H1 (cell line): ENCODE measurements around the gene GCGR. TPM values are rescaled to one million over a fixed set of nuclear protein-coding genes. Genes with fewer than 3 reads are reported as not detected.

ENCODE experiments used
- EZH2 ChIP-seq: fragments of 200-600 bp; sonication (generic); IDR thresholded peaks from 2 replicates; pipeline ENCODE4 v1.7.1; 2012; ENCODE audit warnings: low read depth, mild to moderate bottlenecking, moderate library complexity, low read length, inconsistent platforms; ENCODE audit not compliant: severe bottlenecking
- FOSL1 ChIP-seq: IDR thresholded peaks from 2 replicates; pipeline ENCODE4 v1.6.1; 2011; ENCODE audit warnings: mild to moderate bottlenecking, low read depth, low read length, moderate library complexity; ENCODE audit not compliant: insufficient read depth
- NRF1 ChIP-seq: IDR thresholded peaks from 2 replicates; pipeline ENCODE4 v1.6.1; 2011; ENCODE audit warnings: mild to moderate bottlenecking, low read depth, low read length, improper control_type of control experiment
- POLR2A ChIP-seq, 2 experiments: IDR thresholded peaks; 1 replicate in 1 of 2; 2 replicates in 1 of 2; pipeline ENCODE4 v1.6.1; 2011; ENCODE audit warnings: low read depth in 2 of 2, low read length in 2 of 2, mild to moderate bottlenecking in 2 of 2; ENCODE audit errors: control extremely low read depth in 1 of 2
- SIRT6 ChIP-seq: IDR thresholded peaks from one replicate; pipeline ENCODE4 v1.7.1; 2012; ENCODE audit warnings: low read length, inconsistent platforms
- TBP ChIP-seq: IDR thresholded peaks from 2 replicates; pipeline ENCODE4 v1.6.1; 2011; ENCODE audit warnings: low read depth, low read length, improper control_type of control experiment
- ZNF274 ChIP-seq: IDR thresholded peaks from 2 replicates; pipeline ENCODE4 v1.7.0; 2012; ENCODE audit warnings: low read length, borderline replicate concordance; ENCODE audit errors: extremely low read depth
- polyA plus RNA-seq, 7 experiments: library from polyadenylated mRNA; depleted of rRNA in 3 of 7; stranded (reverse) in 5 of 7; unstranded in 2 of 7; fragments of >200 nt in 5 of 7; fragments of 200-250 nt in 2 of 7; gene quantifications; 1 replicate in 5 of 7; 2 replicates in 1 of 7; 4 replicates in 1 of 7; pipeline versions ENCODE4 v1.2.1 to v1.2.3, GENCODE V29; 2011 to 2013; ENCODE audit warnings: missing spikeins in 2 of 7, mixed read lengths in 2 of 7
- total RNA-seq: library from RNA; stranded (reverse); fragmentation: NEBNext Ultra II Directional; extraction: Animal tissue kit (Norgen Biotek cat#: 25700); gene quantifications from 2 replicates; pipeline ENCODE4 v1.2.1, GENCODE V29; 2021
- TF ChIP-seq, protein P1 (sequence below), 3 experiments: IDR thresholded peaks; 1 replicate in 2 of 3; 2 replicates in 1 of 3; pipeline versions ENCODE4 v1.5.1 to v1.6.1; 2011; ENCODE audit warnings: low read length in 3 of 3, mild to moderate bottlenecking in 3 of 3, inconsistent platforms in 2 of 3, low read depth in 1 of 3, moderate library complexity in 1 of 3; ENCODE audit not compliant: insufficient read depth in 1 of 3; ENCODE audit errors: control extremely low read depth in 1 of 3
- TF ChIP-seq, protein P2 (sequence below): IDR thresholded peaks from 2 replicates; pipeline ENCODE4 v1.6.1; 2012; ENCODE audit warnings: low read length, inconsistent platforms

Gene GCGR
- total and polyA plus RNA-seq, 2 of the 8 experiments (the other 6 are each of a cell fraction or from before 2014, with no cell fraction given): 0.44 to 0.56 TPM

DNA sequence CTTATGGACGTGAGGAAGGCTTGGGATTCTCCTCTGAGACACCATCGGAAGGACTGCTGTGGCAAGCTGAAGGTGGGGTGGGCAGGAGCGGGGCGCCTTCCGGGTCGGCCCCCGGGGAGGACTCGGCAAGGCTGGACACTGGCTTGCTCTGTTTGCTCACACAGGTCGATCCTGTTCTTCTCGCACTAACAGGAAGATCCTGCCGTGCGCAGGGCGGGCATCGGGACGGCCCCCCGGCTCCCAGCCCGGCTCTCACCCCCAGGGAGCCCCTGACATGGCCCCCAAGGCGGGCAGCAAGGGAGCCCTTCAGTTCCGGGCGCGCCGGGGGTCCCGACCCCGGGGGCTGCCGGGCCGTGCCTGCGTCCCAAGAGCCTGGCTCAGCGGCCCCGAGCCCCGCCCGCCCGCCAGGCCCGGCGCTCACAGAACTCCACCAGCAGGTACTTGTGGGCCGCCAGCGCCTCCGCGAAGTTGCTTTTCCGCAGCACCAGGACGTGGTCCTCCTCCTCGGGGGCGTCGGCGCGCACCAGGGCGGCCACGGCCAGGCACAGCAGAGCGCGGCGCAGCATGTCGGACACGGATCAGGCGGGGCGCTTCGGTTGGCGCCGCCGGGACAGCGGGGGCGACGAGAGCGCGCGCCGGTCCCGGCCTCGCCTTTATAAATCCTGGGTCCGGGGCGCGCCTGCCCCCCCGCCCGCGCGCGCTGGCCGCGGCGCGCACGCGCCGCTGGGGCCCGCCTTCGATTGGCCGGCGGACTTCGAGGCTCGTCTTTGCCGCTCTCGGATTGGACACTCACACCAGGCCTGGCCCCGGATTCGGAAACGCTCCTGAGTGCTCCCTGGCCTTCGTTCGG is 56.2 kb downstream of the GCGR start, which contains the start of gene P4HB (continued):
- TF ChIP-seq, protein P1, sequence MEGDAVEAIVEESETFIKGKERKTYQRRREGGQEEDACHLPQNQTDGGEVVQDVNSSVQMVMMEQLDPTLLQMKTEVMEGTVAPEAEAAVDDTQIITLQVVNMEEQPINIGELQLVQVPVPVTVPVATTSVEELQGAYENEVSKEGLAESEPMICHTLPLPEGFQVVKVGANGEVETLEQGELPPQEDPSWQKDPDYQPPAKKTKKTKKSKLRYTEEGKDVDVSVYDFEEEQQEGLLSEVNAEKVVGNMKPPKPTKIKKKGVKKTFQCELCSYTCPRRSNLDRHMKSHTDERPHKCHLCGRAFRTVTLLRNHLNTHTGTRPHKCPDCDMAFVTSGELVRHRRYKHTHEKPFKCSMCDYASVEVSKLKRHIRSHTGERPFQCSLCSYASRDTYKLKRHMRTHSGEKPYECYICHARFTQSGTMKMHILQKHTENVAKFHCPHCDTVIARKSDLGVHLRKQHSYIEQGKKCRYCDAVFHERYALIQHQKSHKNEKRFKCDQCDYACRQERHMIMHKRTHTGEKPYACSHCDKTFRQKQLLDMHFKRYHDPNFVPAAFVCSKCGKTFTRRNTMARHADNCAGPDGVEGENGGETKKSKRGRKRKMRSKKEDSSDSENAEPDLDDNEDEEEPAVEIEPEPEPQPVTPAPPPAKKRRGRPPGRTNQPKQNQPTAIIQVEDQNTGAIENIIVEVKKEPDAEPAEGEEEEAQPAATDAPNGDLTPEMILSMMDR (IDR thresholded peaks at IDR 0.05; ENCODE audit: control extremely low read depth in 1 of 3, insufficient read depth in 1 of 3, low read depth in 1 of 3, low read length in 3 of 3): no peak
- TF ChIP-seq, protein P2, sequence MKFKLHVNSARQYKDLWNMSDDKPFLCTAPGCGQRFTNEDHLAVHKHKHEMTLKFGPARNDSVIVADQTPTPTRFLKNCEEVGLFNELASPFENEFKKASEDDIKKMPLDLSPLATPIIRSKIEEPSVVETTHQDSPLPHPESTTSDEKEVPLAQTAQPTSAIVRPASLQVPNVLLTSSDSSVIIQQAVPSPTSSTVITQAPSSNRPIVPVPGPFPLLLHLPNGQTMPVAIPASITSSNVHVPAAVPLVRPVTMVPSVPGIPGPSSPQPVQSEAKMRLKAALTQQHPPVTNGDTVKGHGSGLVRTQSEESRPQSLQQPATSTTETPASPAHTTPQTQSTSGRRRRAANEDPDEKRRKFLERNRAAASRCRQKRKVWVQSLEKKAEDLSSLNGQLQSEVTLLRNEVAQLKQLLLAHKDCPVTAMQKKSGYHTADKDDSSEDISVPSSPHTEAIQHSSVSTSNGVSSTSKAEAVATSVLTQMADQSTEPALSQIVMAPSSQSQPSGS: no peak
- TF ChIP-seq EZH2 (no peak), TBP (peak; percentile 66; the same call in 1 of the 2 replicates), FOSL1 (no peak), ZNF274 (no peak), SIRT6 (no peak), POLR2A (IDR thresholded peaks at IDR 0.05; ENCODE audit: control extremely low read depth in 1 of 2, low read depth in 2 of 2, low read length in 2 of 2) (peak in 1 of 2 experiments; percentile 58; a peak in 2 of 3 replicates), NRF1 (peak; percentile 35)
